ENCODE results near the gene DNAJB9.
A peak's percentile ranks its signal among the peaks of the same experiment; 100 is the strongest.

Gene DNAJB9

DNA sequence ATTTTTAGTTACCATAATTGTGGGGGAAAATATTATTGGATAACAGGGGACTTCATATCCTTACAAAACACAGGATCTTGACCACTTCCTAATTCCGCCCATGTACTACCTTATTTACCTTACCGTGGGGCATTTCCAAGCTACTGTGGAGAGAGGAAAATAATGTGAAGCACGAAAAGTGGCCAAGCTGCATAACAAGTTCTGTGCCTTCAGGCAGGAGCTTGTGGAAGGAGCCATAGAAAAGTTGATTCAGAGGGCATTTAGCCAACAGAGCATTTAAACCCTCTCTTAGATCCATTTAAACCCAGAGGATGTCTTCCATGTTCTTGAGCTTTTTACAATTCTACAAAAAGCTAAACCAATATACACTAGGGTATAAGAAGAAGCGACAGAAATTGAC is 41.6 kb downstream of the DNAJB9 start:
- Histone ChIP-seq H3F3A (ENCODE audit: insufficient read depth) (no peaks in the 10 kb centered on the region), H3K4me2 (ENCODE audit: low read depth, low read length, poor library complexity, severe bottlenecking) (no peak overlapping the region), H3K79me2 (ENCODE audit: insufficient read depth, low read length) (no peaks in the 10 kb centered on the region), H4K20me1 (ENCODE audit: low read depth, low read length) (no peaks in the 10 kb centered on the region), H3K36me3 (ENCODE audit: low read length) (no peaks in the 10 kb centered on the region), H3K27ac (ENCODE audit: low read depth, low read length) (no peak overlapping the region), H2AFZ (ENCODE audit: low read depth, low read length, severe bottlenecking) (no peak overlapping the region), H3K9me3 (ENCODE audit: insufficient read depth, low read length) (no peaks in the 10 kb centered on the region), H3K9ac (ENCODE audit: low read length) (no peak overlapping the region), H3K4me3 (ENCODE audit: insufficient read depth, low read length, poor library complexity, severe bottlenecking) (no peak overlapping the region), H3K9me2 (replicated peaks; ENCODE audit: insufficient read depth, low read length) (no peaks in the 10 kb centered on the region), H3K27me3 (ENCODE audit: low read length) (no peaks in the 10 kb centered on the region)
- no peak for TF ChIP-seq EZH2phosphoT487 (conservative IDR thresholded peaks at IDR 0.05; ENCODE audit: low read length)
- TF ChIP-seq, protein P1, sequence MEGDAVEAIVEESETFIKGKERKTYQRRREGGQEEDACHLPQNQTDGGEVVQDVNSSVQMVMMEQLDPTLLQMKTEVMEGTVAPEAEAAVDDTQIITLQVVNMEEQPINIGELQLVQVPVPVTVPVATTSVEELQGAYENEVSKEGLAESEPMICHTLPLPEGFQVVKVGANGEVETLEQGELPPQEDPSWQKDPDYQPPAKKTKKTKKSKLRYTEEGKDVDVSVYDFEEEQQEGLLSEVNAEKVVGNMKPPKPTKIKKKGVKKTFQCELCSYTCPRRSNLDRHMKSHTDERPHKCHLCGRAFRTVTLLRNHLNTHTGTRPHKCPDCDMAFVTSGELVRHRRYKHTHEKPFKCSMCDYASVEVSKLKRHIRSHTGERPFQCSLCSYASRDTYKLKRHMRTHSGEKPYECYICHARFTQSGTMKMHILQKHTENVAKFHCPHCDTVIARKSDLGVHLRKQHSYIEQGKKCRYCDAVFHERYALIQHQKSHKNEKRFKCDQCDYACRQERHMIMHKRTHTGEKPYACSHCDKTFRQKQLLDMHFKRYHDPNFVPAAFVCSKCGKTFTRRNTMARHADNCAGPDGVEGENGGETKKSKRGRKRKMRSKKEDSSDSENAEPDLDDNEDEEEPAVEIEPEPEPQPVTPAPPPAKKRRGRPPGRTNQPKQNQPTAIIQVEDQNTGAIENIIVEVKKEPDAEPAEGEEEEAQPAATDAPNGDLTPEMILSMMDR (IDR thresholded peaks at IDR 0.05; ENCODE audit: insufficient read depth, low read length, poor library complexity, severe bottlenecking): no peak

DNA sequence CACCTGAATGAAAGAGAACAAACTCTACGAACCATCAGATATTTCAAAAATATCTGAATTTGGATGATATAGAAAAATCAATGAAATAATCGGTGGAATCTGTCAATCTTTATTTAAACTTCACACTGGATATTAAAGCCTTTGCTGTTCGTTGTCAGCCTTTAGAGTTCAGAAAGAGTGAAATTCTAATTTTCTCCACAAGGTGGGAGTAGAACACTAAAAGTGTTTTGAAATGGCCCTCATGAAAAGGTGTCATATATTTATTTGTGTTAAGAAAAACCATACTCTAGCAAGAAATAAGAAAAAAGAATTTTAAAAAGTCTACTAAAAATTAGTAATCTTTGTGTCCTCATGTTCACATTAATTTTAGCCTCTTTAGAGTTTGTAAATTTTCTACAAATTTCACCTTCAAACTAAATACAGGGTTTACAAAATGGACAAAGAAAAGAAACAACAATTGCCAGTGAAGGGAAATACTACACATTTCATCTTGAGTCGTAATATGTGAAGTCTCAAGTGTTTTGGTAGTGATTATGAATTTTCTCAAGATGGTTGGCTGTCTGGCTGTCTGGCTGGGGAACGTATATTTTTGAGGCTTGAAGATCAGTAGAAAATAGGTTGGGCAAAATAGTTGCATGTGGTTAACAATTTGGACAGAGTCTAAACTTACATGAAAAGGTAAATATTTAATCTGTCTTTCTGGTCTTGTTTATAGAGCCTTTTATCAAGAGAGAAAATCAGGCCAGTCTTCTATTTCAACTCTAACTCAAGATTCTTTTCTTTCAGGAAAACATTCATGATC is 43.7 kb downstream of the DNAJB9 start:
- Histone ChIP-seq H3K9me2 (replicated peaks; ENCODE audit: insufficient read depth, low read length) (no peaks in the 10 kb centered on the region), H3K79me2 (ENCODE audit: insufficient read depth, low read length) (no peaks in the 10 kb centered on the region), H3K4me3 (ENCODE audit: insufficient read depth, low read length, poor library complexity, severe bottlenecking) (no peak overlapping the region), H3K9ac (ENCODE audit: low read length) (no peak overlapping the region), H3K27ac (ENCODE audit: low read depth, low read length) (no peak overlapping the region), H3K9me3 (ENCODE audit: insufficient read depth, low read length) (no peaks in the 10 kb centered on the region), H2AFZ (ENCODE audit: low read depth, low read length, severe bottlenecking) (no peak overlapping the region), H3K27me3 (ENCODE audit: low read length) (no peaks in the 10 kb centered on the region), H3K4me2 (ENCODE audit: low read depth, low read length, poor library complexity, severe bottlenecking) (no peak overlapping the region), H4K20me1 (ENCODE audit: low read depth, low read length) (no peaks in the 10 kb centered on the region), H3F3A (ENCODE audit: insufficient read depth) (no peaks in the 10 kb centered on the region), H3K36me3 (ENCODE audit: low read length) (no peaks in the 10 kb centered on the region)
- TF ChIP-seq, protein P1 (IDR thresholded peaks at IDR 0.05; ENCODE audit: insufficient read depth, low read length, poor library complexity, severe bottlenecking): peak; percentile 66
- no peak for TF ChIP-seq EZH2phosphoT487 (conservative IDR thresholded peaks at IDR 0.05; ENCODE audit: low read length)

DNA sequence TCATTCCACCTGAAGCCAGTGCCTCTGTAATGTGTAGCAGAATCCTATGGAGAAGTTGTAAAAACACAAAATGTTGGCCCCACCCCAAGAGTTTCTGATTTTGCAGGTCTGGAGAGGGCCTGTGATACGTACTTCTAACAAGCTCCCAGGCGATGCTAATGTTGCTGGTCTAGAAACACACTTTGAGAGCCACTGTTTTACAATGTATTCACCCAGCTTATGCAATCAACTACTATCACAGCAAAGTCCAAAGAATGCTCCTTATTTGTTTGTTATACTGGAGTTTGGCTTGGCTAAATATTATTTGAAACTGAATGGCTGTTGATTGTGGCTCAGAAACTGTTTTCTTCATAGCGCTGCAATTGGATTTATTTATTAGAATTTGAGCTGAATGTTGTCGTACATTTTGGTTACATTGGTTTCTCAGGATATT is 44.3 kb downstream of the DNAJB9 start:
- H3F3A ChIP-seq (ENCODE audit: insufficient read depth): no peaks in the 10 kb centered on the region
- H3K79me2 ChIP-seq (ENCODE audit: insufficient read depth, low read length): no peaks in the 10 kb centered on the region
- H4K20me1 ChIP-seq (ENCODE audit: low read depth, low read length): no peaks in the 10 kb centered on the region
- TF ChIP-seq, protein P1 (IDR thresholded peaks at IDR 0.05; ENCODE audit: insufficient read depth, low read length, poor library complexity, severe bottlenecking): no peak
- no peak for TF ChIP-seq EZH2phosphoT487 (conservative IDR thresholded peaks at IDR 0.05; ENCODE audit: low read length)
- H3K9me3 ChIP-seq (ENCODE audit: insufficient read depth, low read length): no peaks in the 10 kb centered on the region
- H3K27ac ChIP-seq (ENCODE audit: low read depth, low read length): no peak overlapping the region
- no peak overlapping the region for H3K4me2 ChIP-seq (ENCODE audit: low read depth, low read length, poor library complexity, severe bottlenecking)
- H3K27me3 ChIP-seq (ENCODE audit: low read length): no peaks in the 10 kb centered on the region
- no peak overlapping the region for H3K9ac ChIP-seq (ENCODE audit: low read length)
- H3K4me3 ChIP-seq (ENCODE audit: insufficient read depth, low read length, poor library complexity, severe bottlenecking): no peak overlapping the region
- no peaks in the 10 kb centered on the region for H3K36me3 ChIP-seq (ENCODE audit: low read length)
- no peaks in the 10 kb centered on the region for H3K9me2 ChIP-seq (replicated peaks; ENCODE audit: insufficient read depth, low read length)
- no peak overlapping the region for H2AFZ ChIP-seq (ENCODE audit: low read depth, low read length, severe bottlenecking)

All from SU-DHL-6 (cell line).